D341Med (cell line): ENCODE measurements around the gene SERBP1.
"Not testable (repeated sequence)": the region's sequence is repeated elsewhere in the genome, so short reads cannot be mapped to it uniquely, and the experiment has no call there.

Source experiments
- DNase-seq: peaks from one replicate; pipeline ENCODE4 v3.0.0; 2012; ENCODE audit warnings: low spot score

SERBP1 gene

GRCh38 chr1:67430358-67431155 lies at the start of gene SERBP1:
Gene SERBP1 (minus strand): TSS chr1:67430402. CDS start chr1:67430300, 102 bp downstream.
- peak; percentile 92 for DNase-seq

GRCh38 chr1:67479146-67479891 lies 49.1 kb upstream of the SERBP1 start:
- no peak for DNase-seq

GRCh38 chr1:67476906-67477305 lies 46.7 kb upstream of the SERBP1 start:
- no peak for DNase-seq

- DNase-seq = no peak
Observed at GRCh38 chr1:67476006-67476482, 45.8 kb upstream of the SERBP1 start.

- DNase-seq = no peak
Observed at GRCh38 chr1:67472056-67472455, 41.9 kb upstream of the SERBP1 start.

- DNase-seq = no peak
Observed at GRCh38 chr1:67469431-67469830, 39.2 kb upstream of the SERBP1 start.

- no peak for DNase-seq
Observed at GRCh38 chr1:67468066-67468718, 38.0 kb upstream of the SERBP1 start.

- no peak for DNase-seq
Observed at GRCh38 chr1:67465375-67465774, 35.2 kb upstream of the SERBP1 start.

- no peak for DNase-seq
Observed at GRCh38 chr1:67464746-67465145, 34.5 kb upstream of the SERBP1 start.

- no peak for DNase-seq
Observed at GRCh38 chr1:67464058-67464457, 33.9 kb upstream of the SERBP1 start.

- DNase-seq = no peak
Observed at GRCh38 chr1:67463298-67463955, 33.2 kb upstream of the SERBP1 start.

- no peak for DNase-seq
Observed at GRCh38 chr1:67460676-67461500, 30.7 kb upstream of the SERBP1 start.

GRCh38 chr1:67459068-67459467 lies 28.9 kb upstream of the SERBP1 start:
- no peak for DNase-seq

- no peak for DNase-seq
Observed at GRCh38 chr1:67458663-67459062, 28.5 kb upstream of the SERBP1 start.

- DNase-seq = no peak
Observed at GRCh38 chr1:67457247-67457646, 27.0 kb upstream of the SERBP1 start.

- no peak for DNase-seq
Observed at GRCh38 chr1:67451815-67452214, 21.6 kb upstream of the SERBP1 start.

GRCh38 chr1:67451356-67451755 lies 21.2 kb upstream of the SERBP1 start:
- DNase-seq = no peak

- no peak for DNase-seq
Observed at GRCh38 chr1:67446893-67447292, 16.7 kb upstream of the SERBP1 start.

- DNase-seq = not testable (repeated sequence)
Observed at GRCh38 chr1:67446014-67446413, 15.8 kb upstream of the SERBP1 start.

GRCh38 chr1:67441739-67442281 lies 11.6 kb upstream of the SERBP1 start:
- no peak for DNase-seq

GRCh38 chr1:67441183-67441582 lies 11.0 kb upstream of the SERBP1 start:
- DNase-seq = no peak
